ENCODE measurements around the gene NKG7. TPM values are rescaled to one million over a fixed set of nuclear protein-coding genes. Genes with fewer than 3 reads are reported as not detected.

NKG7 gene
- total and polyA plus RNA-seq, 2 experiments from 2014 or later = not detected

DNA sequence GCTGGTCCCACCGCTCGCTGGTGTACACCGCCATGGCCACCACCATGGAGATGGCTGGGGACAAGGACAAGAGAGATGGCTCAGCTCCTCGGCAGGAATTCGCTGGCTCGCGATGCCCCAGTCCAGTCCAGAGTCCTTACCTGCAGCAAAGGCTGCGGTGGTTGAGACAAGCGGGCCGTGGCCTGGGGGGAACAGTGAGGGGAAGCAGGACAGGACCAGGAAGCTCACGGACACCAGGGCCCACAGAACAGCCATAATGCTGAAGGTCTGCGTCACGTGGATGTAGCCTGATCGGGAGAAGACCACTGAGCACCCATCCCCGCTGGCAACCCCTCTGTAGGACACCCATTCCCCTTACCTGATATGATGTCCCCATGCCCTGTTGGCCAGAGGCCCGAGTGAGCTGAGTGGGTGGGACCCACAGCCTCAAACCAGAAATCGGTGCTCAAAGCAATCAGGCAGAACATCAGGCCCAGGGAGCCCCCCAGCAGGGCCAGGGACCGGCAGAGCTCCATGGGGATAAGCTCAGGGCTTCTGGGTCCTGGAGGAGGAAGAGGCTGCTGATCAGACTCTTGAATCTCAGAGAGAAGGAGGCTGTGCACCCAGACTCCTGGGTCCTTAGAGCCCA is 319 bp downstream of the NKG7 start:
- H3K4me3 ChIP-seq = no peak overlapping the region
- no peak for DNase-seq (ENCODE audit: low spot score)
- no peaks in the 10 kb centered on the region; the same call in 1 of the 2 replicates for H3F3A ChIP-seq (replicated peaks; ENCODE audit: low read depth)
- no peak overlapping the region for H2AFZ ChIP-seq
- H3K27ac ChIP-seq (ENCODE audit: low read depth) = no peak overlapping the region
- H3K9me2 ChIP-seq (ENCODE audit: insufficient read depth) = 0 out of 2 replicates have a peak, but pooled peaks cover 2% of the 10 kb centered on the region
- peaks cover 7% of the 10 kb centered on the region; the same call in 1 of the 2 replicates for H3K4me1 ChIP-seq (ENCODE audit: insufficient read depth)
- peaks cover 16% of the 10 kb centered on the region for H3K27me3 Mint-ChIP-seq (ENCODE audit: insufficient read depth, low read depth, poor library complexity)
- no peak for ATAC-seq
- peaks cover 7% of the 10 kb centered on the region for H3K4me1 Mint-ChIP-seq
- no peak overlapping the region for H3K27ac Mint-ChIP-seq
- H3K79me2 ChIP-seq (replicated peaks; ENCODE audit: insufficient read depth) = no peaks in the 10 kb centered on the region
- no peaks in the 10 kb centered on the region for H3K36me3 Mint-ChIP-seq (ENCODE audit: low read depth)
- H3K27me3 ChIP-seq (ENCODE audit: insufficient read depth) = no peaks in the 10 kb centered on the region
- TF ChIP-seq POLR2AphosphoS5 (IDR thresholded peaks at IDR 0.05; ENCODE audit: low read depth) (no peak), EZH2phosphoT487 (IDR thresholded peaks at IDR 0.05; ENCODE audit: unreplicated experiment) (no peak), ZNF114 (CRISPR knock-in tag; IDR thresholded peaks at IDR 0.05) (no peak)
- TF ChIP-seq, protein P1, sequence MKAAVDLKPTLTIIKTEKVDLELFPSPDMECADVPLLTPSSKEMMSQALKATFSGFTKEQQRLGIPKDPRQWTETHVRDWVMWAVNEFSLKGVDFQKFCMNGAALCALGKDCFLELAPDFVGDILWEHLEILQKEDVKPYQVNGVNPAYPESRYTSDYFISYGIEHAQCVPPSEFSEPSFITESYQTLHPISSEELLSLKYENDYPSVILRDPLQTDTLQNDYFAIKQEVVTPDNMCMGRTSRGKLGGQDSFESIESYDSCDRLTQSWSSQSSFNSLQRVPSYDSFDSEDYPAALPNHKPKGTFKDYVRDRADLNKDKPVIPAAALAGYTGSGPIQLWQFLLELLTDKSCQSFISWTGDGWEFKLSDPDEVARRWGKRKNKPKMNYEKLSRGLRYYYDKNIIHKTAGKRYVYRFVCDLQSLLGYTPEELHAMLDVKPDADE (IDR thresholded peaks at IDR 0.05) = no peak
- no peak overlapping the region for H3K4me2 ChIP-seq
- H3K36me3 ChIP-seq (ENCODE audit: insufficient read depth) = no peaks in the 10 kb centered on the region
- no peaks in the 10 kb centered on the region for H4K20me1 ChIP-seq (replicated peaks; ENCODE audit: insufficient read depth)
- no peak overlapping the region for H3K4me3 Mint-ChIP-seq
- H3K9me3 Mint-ChIP-seq = no peaks in the 10 kb centered on the region; the same call in 1 of the 3 replicates

DNA sequence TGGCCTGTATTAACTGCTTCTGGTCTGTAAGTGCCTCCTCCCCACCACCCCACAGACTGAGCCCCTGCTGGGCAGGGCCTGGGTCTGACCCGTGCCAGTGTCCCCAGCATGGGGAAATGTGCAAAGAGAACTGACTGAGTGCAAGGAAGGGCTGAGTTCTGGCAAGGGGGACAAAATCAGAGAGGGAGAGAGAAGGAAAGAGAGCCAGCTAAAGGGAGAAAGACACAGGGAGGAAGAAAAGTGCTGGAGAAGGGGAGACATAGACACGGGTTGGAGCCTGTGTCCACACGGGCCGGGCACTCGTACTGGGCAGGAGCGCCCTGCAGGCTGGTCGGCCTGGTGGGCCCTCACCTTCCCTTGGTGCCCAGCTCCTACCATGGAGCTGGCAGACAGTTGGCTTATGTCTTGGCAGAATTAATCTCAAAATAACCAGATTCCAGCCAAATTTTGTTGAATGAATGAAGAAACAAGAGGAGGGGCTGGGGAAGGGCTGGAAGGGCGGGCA is 1.2 kb downstream of the NKG7 start:
- Mint-ChIP-seq H3K27ac (0 out of 2 replicates have a peak overlapping the region, but pooled peaks have one; percentile 46), H3K36me3 (ENCODE audit: low read depth) (no peaks in the 10 kb centered on the region), H3K9me3 (no peaks in the 10 kb centered on the region; the same call in 2 of the 3 replicates), H3K4me1 (peaks cover 7% of the 10 kb centered on the region), H3K27me3 (ENCODE audit: insufficient read depth, low read depth, poor library complexity) (peaks cover 20% of the 10 kb centered on the region), H3K4me3 (no peak overlapping the region)
- no peaks in the 10 kb centered on the region for H3K79me2 ChIP-seq (replicated peaks; ENCODE audit: insufficient read depth)
- DNase-seq (ENCODE audit: low spot score) (no peak), ATAC-seq (no peak)
- no peaks in the 10 kb centered on the region for H3K27me3 ChIP-seq (ENCODE audit: insufficient read depth)
- no peak overlapping the region for H3K4me3 ChIP-seq
- no peak overlapping the region for H2AFZ ChIP-seq
- H3K4me1 ChIP-seq (ENCODE audit: insufficient read depth) = peaks cover 7% of the 10 kb centered on the region; the same call in 1 of the 2 replicates
- H3K36me3 ChIP-seq (ENCODE audit: insufficient read depth) = no peaks in the 10 kb centered on the region
- TF ChIP-seq, protein P1 (IDR thresholded peaks at IDR 0.05) = no peak
- TF ChIP-seq POLR2AphosphoS5 (IDR thresholded peaks at IDR 0.05; ENCODE audit: low read depth) = no peak
- TF ChIP-seq, protein P2, sequence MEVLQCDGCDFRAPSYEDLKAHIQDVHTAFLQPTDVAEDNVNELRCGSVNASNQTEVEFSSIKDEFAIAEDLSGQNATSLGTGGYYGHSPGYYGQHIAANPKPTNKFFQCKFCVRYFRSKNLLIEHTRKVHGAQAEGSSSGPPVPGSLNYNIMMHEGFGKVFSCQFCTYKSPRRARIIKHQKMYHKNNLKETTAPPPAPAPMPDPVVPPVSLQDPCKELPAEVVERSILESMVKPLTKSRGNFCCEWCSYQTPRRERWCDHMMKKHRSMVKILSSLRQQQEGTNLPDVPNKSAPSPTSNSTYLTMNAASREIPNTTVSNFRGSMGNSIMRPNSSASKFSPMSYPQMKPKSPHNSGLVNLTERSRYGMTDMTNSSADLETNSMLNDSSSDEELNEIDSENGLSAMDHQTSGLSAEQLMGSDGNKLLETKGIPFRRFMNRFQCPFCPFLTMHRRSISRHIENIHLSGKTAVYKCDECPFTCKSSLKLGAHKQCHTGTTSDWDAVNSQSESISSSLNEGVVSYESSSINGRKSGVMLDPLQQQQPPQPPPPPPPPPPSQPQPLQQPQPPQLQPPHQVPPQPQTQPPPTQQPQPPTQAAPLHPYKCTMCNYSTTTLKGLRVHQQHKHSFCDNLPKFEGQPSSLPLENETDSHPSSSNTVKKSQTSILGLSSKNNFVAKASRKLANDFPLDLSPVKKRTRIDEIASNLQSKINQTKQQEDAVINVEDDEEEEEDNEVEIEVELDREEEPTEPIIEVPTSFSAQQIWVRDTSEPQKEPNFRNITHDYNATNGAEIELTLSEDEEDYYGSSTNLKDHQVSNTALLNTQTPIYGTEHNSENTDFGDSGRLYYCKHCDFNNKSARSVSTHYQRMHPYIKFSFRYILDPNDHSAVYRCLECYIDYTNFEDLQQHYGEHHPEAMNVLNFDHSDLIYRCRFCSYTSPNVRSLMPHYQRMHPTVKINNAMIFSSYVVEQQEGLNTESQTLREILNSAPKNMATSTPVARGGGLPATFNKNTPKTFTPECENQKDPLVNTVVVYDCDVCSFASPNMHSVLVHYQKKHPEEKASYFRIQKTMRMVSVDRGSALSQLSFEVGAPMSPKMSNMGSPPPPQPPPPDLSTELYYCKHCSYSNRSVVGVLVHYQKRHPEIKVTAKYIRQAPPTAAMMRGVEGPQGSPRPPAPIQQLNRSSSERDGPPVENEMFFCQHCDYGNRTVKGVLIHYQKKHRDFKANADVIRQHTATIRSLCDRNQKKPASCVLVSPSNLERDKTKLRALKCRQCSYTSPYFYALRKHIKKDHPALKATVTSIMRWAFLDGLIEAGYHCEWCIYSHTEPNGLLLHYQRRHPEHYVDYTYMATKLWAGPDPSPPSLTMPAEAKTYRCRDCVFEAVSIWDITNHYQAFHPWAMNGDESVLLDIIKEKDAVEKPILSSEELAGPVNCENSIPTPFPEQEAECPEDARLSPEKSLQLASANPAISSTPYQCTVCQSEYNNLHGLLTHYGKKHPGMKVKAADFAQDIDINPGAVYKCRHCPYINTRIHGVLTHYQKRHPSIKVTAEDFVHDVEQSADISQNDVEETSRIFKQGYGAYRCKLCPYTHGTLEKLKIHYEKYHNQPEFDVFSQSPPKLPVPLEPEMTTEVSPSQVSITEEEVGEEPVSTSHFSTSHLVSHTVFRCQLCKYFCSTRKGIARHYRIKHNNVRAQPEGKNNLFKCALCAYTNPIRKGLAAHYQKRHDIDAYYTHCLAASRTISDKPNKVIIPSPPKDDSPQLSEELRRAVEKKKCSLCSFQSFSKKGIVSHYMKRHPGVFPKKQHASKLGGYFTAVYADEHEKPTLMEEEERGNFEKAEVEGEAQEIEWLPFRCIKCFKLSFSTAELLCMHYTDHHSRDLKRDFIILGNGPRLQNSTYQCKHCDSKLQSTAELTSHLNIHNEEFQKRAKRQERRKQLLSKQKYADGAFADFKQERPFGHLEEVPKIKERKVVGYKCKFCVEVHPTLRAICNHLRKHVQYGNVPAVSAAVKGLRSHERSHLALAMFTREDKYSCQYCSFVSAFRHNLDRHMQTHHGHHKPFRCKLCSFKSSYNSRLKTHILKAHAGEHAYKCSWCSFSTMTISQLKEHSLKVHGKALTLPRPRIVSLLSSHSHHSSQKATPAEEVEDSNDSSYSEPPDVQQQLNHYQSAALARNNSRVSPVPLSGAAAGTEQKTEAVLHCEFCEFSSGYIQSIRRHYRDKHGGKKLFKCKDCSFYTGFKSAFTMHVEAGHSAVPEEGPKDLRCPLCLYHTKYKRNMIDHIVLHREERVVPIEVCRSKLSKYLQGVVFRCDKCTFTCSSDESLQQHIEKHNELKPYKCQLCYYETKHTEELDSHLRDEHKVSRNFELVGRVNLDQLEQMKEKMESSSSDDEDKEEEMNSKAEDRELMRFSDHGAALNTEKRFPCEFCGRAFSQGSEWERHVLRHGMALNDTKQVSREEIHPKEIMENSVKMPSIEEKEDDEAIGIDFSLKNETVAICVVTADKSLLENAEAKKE (CRISPR knock-in tag; IDR thresholded peaks at IDR 0.05) = no peak
- TF ChIP-seq EZH2phosphoT487 (IDR thresholded peaks at IDR 0.05; ENCODE audit: unreplicated experiment) = no peak
- no peak for TF ChIP-seq CREB1 (CRISPR knock-in tag; IDR thresholded peaks at IDR 0.05; ENCODE audit: low read depth)
- TF ChIP-seq, protein P3, sequence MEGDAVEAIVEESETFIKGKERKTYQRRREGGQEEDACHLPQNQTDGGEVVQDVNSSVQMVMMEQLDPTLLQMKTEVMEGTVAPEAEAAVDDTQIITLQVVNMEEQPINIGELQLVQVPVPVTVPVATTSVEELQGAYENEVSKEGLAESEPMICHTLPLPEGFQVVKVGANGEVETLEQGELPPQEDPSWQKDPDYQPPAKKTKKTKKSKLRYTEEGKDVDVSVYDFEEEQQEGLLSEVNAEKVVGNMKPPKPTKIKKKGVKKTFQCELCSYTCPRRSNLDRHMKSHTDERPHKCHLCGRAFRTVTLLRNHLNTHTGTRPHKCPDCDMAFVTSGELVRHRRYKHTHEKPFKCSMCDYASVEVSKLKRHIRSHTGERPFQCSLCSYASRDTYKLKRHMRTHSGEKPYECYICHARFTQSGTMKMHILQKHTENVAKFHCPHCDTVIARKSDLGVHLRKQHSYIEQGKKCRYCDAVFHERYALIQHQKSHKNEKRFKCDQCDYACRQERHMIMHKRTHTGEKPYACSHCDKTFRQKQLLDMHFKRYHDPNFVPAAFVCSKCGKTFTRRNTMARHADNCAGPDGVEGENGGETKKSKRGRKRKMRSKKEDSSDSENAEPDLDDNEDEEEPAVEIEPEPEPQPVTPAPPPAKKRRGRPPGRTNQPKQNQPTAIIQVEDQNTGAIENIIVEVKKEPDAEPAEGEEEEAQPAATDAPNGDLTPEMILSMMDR (conservative IDR thresholded peaks at IDR 0.05; ENCODE audit: low read depth in 2 of 2) = no peak
- H3F3A ChIP-seq (replicated peaks; ENCODE audit: low read depth) = no peaks in the 10 kb centered on the region; the same call in 1 of the 2 replicates
- H3K4me2 ChIP-seq = no peak overlapping the region
- H3K9me2 ChIP-seq (ENCODE audit: insufficient read depth) = 0 out of 2 replicates have a peak, but pooled peaks cover 2% of the 10 kb centered on the region
- no peaks in the 10 kb centered on the region for H4K20me1 ChIP-seq (replicated peaks; ENCODE audit: insufficient read depth)
- no peak overlapping the region for H3K27ac ChIP-seq (ENCODE audit: low read depth)
